COLO829 (cell line): ENCODE results near the gene EPS8L3.
"Not testable (repeated sequence)": the region's sequence is repeated elsewhere in the genome, so short reads cannot be mapped to it uniquely, and the experiment has no call there.

Source experiments
- DNase-seq: peaks from one replicate; pipeline ENCODE4 v3.0.0; 2012; ENCODE audit warnings: low spot score

The EPS8L3 gene

GRCh38 chr1:109763646-109764415 lies at the start of gene EPS8L3:
TSS of gene EPS8L3 (minus strand) at chr1:109763923. CDS start at chr1:109761749, 2,174 bp downstream.
- DNase-seq = no peak

GRCh38 chr1:109812691-109813393 lies 49.1 kb upstream of the EPS8L3 start:
- no peak for DNase-seq

- DNase-seq = no peak
Measured at GRCh38 chr1:109808703-109809102, 45.0 kb upstream of the EPS8L3 start.

GRCh38 chr1:109807822-109808680 lies 44.3 kb upstream of the EPS8L3 start:
- no peak for DNase-seq

GRCh38 chr1:109807402-109807801 lies 43.7 kb upstream of the EPS8L3 start:
- DNase-seq = no peak

GRCh38 chr1:109806733-109807400 lies 43.1 kb upstream of the EPS8L3 start:
- DNase-seq = no peak

- no peak for DNase-seq
Measured at GRCh38 chr1:109805486-109806165, 41.9 kb upstream of the EPS8L3 start.

GRCh38 chr1:109804660-109805059 lies 40.9 kb upstream of the EPS8L3 start:
- no peak for DNase-seq

- no peak for DNase-seq
Measured at GRCh38 chr1:109803901-109804331, 40.2 kb upstream of the EPS8L3 start.

- no peak for DNase-seq
Measured at GRCh38 chr1:109802901-109803561, 39.3 kb upstream of the EPS8L3 start.

GRCh38 chr1:109802136-109802900 lies 38.6 kb upstream of the EPS8L3 start:
- DNase-seq = no peak

- DNase-seq = no peak
Measured at GRCh38 chr1:109801791-109802135, 38.0 kb upstream of the EPS8L3 start.

- DNase-seq = no peak
Measured at GRCh38 chr1:109800291-109800690, 36.6 kb upstream of the EPS8L3 start.

GRCh38 chr1:109799445-109799844 lies 35.7 kb upstream of the EPS8L3 start:
- no peak for DNase-seq

- DNase-seq = not testable (repeated sequence)
Measured at GRCh38 chr1:109797303-109797595, 33.5 kb upstream of the EPS8L3 start.

- peak; percentile 16 for DNase-seq
Measured at GRCh38 chr1:109796484-109797302, 33.0 kb upstream of the EPS8L3 start.

GRCh38 chr1:109794319-109795132 lies 30.8 kb upstream of the EPS8L3 start:
- DNase-seq = no peak

GRCh38 chr1:109793486-109794318 lies 30.0 kb upstream of the EPS8L3 start:
- peak; percentile 28 for DNase-seq
